Mucosa of descending colon (tissue), 3 donors: ENCODE measurements around the gene VCAN. TPM values are rescaled to one million over a fixed set of nuclear protein-coding genes. Genes with fewer than 3 reads are reported as not detected.
A peak's percentile ranks its signal among the peaks of the same experiment; 100 is the strongest.

ENCODE experiments used
- ATAC-seq: fragments of 200-7000 bp; cut with Tn5 transposase; one replicate; pipeline ENCODE4 v1.9.1; 2020; ENCODE audit warnings: mild to moderate bottlenecking, moderate library complexity
- DNase-seq, 3 donors: peaks; one replicate each; pipeline ENCODE4 v3.0.0-alpha.2; 2020
- H3K36me3 ChIP-seq: fragments of 200-600 bp; one replicate; pipeline ENCODE4 v1.8.0; 2021; ENCODE audit warnings: low read depth, mild to moderate bottlenecking
- H3K4me1 ChIP-seq: fragments of 200-600 bp; one replicate; pipeline ENCODE4 v1.8.0; 2021; ENCODE audit warnings: low read depth, mild to moderate bottlenecking
- H3K4me3 ChIP-seq: fragments of 200-600 bp; one replicate; pipeline ENCODE4 v1.8.0; 2021; ENCODE audit warnings: mild to moderate bottlenecking
- H3K9me3 ChIP-seq: fragments of 200-600 bp; one replicate; pipeline ENCODE4 v1.8.0; 2021; ENCODE audit warnings: mild to moderate bottlenecking
- CTCF ChIP-seq: fragments of 200-600 bp; IDR thresholded peaks from one replicate; pipeline ENCODE4 v1.8.0; 2022; ENCODE audit warnings: antibody characterized with exemption, mild to moderate bottlenecking
- intact Hi-C, 2 donors: fragments of 100-400 bp; cut with DNase I in 1 of 2; cut with micrococcal nuclease in 1 of 2; formaldehyde crosslinking; loops; one replicate each; pipeline versions ENCODE4 v1.11.0 to v1.11.1; 2022; cut with DNase I, micrococcal nuclease
- total RNA-seq, 3 donors: library from RNA; stranded (reverse); fragmentation: NEBNext Ultra II Directional in 2 of 3; extraction: Animal tissue kit (Norgen Biotek cat#: 25700) in 2 of 3; gene quantifications; one replicate each; pipeline versions ENCODE4 v1.2.1 to v1.2.4, GENCODE V29; 2021 to 2023
- donor health status: DM: no; HTN: no; CAD: no; lungs with moderate emphysema.
- donor health status: DM: no; HTN: no; CAD: no.
- donor health status: DM: no; HTN: yes; CAD: no.

VCAN gene
- total RNA-seq, 3 donors from 2014 or later = 8.8 to 36.0 (median 20.5) TPM

- intact Hi-C loops = no loop called here
- ATAC-seq (no peak), DNase-seq (no peak)
- Histone ChIP-seq H3K9me3 (no peaks in the 10 kb centered on the region), H3K36me3 (no peaks in the 10 kb centered on the region), H3K4me1 (no peaks in the 10 kb centered on the region), H3K4me3 (no peak overlapping the region)
- no peak for TF ChIP-seq CTCF
These were observed 119.4 kb downstream of the VCAN start for GRCh38 chr5:83590966-83591365.

GRCh38 chr5:83595217-83595616 lies 123.7 kb downstream of the VCAN start:
- no peak overlapping the region for H3K4me3 ChIP-seq
- no peaks in the 10 kb centered on the region for H3K4me1 ChIP-seq
- ATAC-seq (no peak), DNase-seq (no peak)
- intact Hi-C loops = no loop called here
- H3K9me3 ChIP-seq = no peaks in the 10 kb centered on the region
- TF ChIP-seq CTCF = no peak
- H3K36me3 ChIP-seq = no peaks in the 10 kb centered on the region

DNA sequence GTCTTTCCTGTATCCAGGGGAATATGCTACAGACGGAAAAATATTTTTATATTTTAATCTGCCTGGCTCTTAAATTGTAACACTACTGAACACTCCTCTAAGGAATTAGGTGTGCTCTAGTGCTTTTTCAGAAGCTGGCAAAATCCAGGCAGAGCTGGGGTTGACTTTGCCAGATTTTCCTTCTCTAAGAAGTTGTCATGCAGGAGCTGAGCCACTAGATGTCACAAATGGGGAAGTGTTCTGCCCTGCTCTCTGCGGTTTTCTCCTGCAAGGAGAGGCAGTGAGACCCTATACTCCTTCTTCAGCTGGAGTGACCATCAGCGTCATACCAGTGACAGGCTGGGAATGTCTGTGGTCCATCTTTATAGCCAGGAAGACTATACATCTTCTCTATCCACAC lies 136.6 kb downstream of the VCAN start:
- H3K4me1 ChIP-seq = no peaks in the 10 kb centered on the region
- H3K4me3 ChIP-seq = no peak overlapping the region
- peak in 1 of 3 donors; percentile 19 for DNase-seq
- H3K36me3 ChIP-seq = no peaks in the 10 kb centered on the region
- no peak for ATAC-seq
- peak; percentile 30 for TF ChIP-seq CTCF
- intact Hi-C loops = no loop called here
- no peaks in the 10 kb centered on the region for H3K9me3 ChIP-seq

DNA sequence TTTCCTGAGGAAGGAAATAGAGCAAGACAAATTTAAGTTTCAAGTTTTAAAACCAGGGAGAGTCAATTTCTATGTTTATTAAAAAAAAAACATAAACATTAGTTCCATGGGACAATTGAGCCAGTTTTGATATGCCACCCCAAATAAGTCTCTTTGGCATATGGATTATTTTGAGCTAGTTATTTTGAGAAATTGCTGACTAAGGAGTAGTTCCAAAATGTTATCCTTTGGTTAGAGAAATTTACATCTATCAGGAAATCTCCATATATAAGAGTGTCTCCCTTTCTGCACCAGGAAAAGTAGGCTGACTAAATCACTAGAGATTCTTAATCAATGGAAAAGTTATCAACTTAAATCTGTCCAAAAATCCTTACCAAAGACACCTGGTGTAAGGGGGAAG lies 143.3 kb downstream of the VCAN start:
- TF ChIP-seq CTCF = no peak
- H3K36me3 ChIP-seq = no peaks in the 10 kb centered on the region
- intact Hi-C loops = no loop called here

DNA sequence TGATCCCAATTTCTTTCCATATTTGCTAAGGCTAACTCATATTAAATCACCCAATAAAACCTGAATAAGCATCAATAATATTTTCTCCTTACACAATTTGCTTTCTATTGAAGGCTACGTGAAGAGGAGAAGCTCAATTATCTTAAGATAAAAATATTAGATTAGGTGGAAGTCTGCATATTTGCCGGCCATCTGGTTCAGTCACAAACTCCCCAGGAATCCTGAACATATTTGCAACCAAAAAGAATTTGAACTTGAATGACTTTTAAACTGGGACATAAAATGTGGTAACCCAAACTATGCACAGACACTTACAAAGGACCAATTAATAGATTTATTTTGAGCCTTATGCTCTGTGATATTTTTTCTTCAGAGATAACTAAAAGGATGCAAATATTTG lies 156.8 kb downstream of the VCAN start:
- ATAC-seq (no peak), DNase-seq (no peak)
- H3K4me1 ChIP-seq = no peaks in the 10 kb centered on the region
- H3K4me3 ChIP-seq = no peak overlapping the region
- no peak for TF ChIP-seq CTCF
- no peaks in the 10 kb centered on the region for H3K36me3 ChIP-seq
- intact Hi-C loops = no loop called here
- H3K9me3 ChIP-seq = no peaks in the 10 kb centered on the region

More for the DNA sequence above, 143.3 kb downstream of the VCAN start:
- Histone ChIP-seq H3K9me3 (peaks cover 17% of the 10 kb centered on the region), H3K4me3 (no peak overlapping the region), H3K4me1 (no peaks in the 10 kb centered on the region)
- DNase-seq = no peak
- no peak for ATAC-seq

Other genes starting within 250 kb of the VCAN start
- 1 to 10 TPM in 2 of 3 donors, under 1 TPM in 1; 0.93 to 9.6 (median 1.5) TPM for gene HAPLN1, start 249.1 kb downstream of the VCAN start, total RNA-seq